CD14-positive monocyte (primary cell): Measurements from ENCODE around the gene ARMC9. TPM values are rescaled to one million over a fixed set of nuclear protein-coding genes. Genes with fewer than 3 reads are reported as not detected.
"Not testable (repeated sequence)": the region's sequence is repeated elsewhere in the genome, so short reads cannot be mapped to it uniquely, and the experiment has no call there.

Experiments
- DNase-seq, 3 donors: peaks; one replicate each; pipeline ENCODE4 v3.0.0-alpha.2; 2011 to 2022
- H2AFZ ChIP-seq: 2 replicates; pipeline ENCODE4 v1.6.0; 2012; ENCODE audit warnings: mild to moderate bottlenecking, low read depth, low read length, inconsistent platforms; ENCODE audit not compliant: insufficient read depth, poor library complexity, severe bottlenecking
- H3K27ac ChIP-seq, 2 donors: 1 replicate in 1 of 2; 2 replicates in 1 of 2; pipeline ENCODE4 v1.5.1; 2012 to 2013; ENCODE audit warnings: low read length in 2 of 2, control low read depth in 1 of 2, inconsistent platforms in 1 of 2, low read depth in 1 of 2, mild to moderate bottlenecking in 1 of 2
- H3K27me3 ChIP-seq, 2 donors: one replicate each; pipeline versions ENCODE4 v1.6.0 to v1.6.1; 2011 to 2013; ENCODE audit warnings: low read length in 2 of 2; ENCODE audit not compliant: control insufficient read depth in 2 of 2, insufficient read depth in 2 of 2
- H3K36me3 ChIP-seq, 2 donors: replicated peaks in 1 of 2; 1 replicate in 1 of 2; 2 replicates in 1 of 2; pipeline versions ENCODE4 v1.5.1 to v1.6.1; 2012 to 2013; ENCODE audit warnings: low read length in 2 of 2, control low read depth in 1 of 2, inconsistent platforms in 1 of 2, mild to moderate bottlenecking in 1 of 2; ENCODE audit not compliant: insufficient read depth in 2 of 2, control insufficient read depth in 1 of 2
- H3K4me1 ChIP-seq, 2 donors: 1 replicate in 1 of 2; 2 replicates in 1 of 2; pipeline versions ENCODE4 v1.5.1 to v1.6.1; 2012 to 2013; ENCODE audit warnings: low read length in 2 of 2, control low read depth in 1 of 2, inconsistent platforms in 1 of 2, mild to moderate bottlenecking in 1 of 2, moderate library complexity in 1 of 2; ENCODE audit not compliant: insufficient read depth in 2 of 2, control insufficient read depth in 1 of 2
- H3K4me2 ChIP-seq: replicated peaks from 2 replicates; pipeline ENCODE3; 2012; ENCODE audit warnings: low read length, moderate library complexity, mild to moderate bottlenecking; ENCODE audit not compliant: poor library complexity, severe bottlenecking; ENCODE audit errors: extremely low read depth
- H3K4me3 ChIP-seq, 3 experiments: fragments of 200-600 bp in 1 of 3; sonication (generic) in 1 of 3; replicated peaks in 1 of 3; 1 replicate in 2 of 3; 2 replicates in 1 of 3; pipeline ENCODE4 v1.5.1; 2011 to 2013; ENCODE audit warnings: low read length in 3 of 3, mild to moderate bottlenecking in 3 of 3, control low read depth in 2 of 3, low read depth in 2 of 3, inconsistent platforms in 1 of 3, moderate library complexity in 1 of 3
- H3K79me2 ChIP-seq: 2 replicates; pipeline ENCODE4 v1.6.0; 2012; ENCODE audit warnings: mild to moderate bottlenecking, control low read depth, inconsistent platforms, low read length, moderate library complexity; ENCODE audit not compliant: insufficient read depth
- H3K9ac ChIP-seq: 2 replicates; pipeline ENCODE4 v1.6.0; 2017; ENCODE audit warnings: low read length, mild to moderate bottlenecking; ENCODE audit not compliant: insufficient read depth, poor library complexity, severe bottlenecking
- H3K9me3 ChIP-seq, 2 donors: replicated peaks in 1 of 2; 1 replicate in 1 of 2; 2 replicates in 1 of 2; pipeline versions ENCODE4 v1.5.1 to v1.6.1; 2012 to 2013; ENCODE audit warnings: low read length in 2 of 2, control low read depth in 1 of 2; ENCODE audit not compliant: control insufficient read depth in 1 of 2, insufficient read depth in 1 of 2
- H4K20me1 ChIP-seq: 2 replicates; pipeline ENCODE4 v1.6.0; 2012; ENCODE audit warnings: mild to moderate bottlenecking, low read length, control low read depth, moderate library complexity; ENCODE audit not compliant: insufficient read depth
- H3K27ac Mint-ChIP-seq, 7 donors: one replicate each; pipeline ENCODE4 v1.8.0; 2020; ENCODE audit warnings: mild to moderate bottlenecking in 7 of 7, mixed read lengths in 7 of 7, moderate library complexity in 6 of 7, inconsistent platforms in 2 of 7
- H3K27me3 Mint-ChIP-seq, 3 donors: one replicate each; pipeline ENCODE4 v1.8.0; 2021 to 2022; ENCODE audit warnings: low read depth in 3 of 3, mild to moderate bottlenecking in 3 of 3, mixed read lengths in 3 of 3, moderate library complexity in 3 of 3, inconsistent platforms in 1 of 3
- H3K36me3 Mint-ChIP-seq, 2 donors: one replicate each; pipeline ENCODE4 v1.8.0; 2020; ENCODE audit warnings: mixed read lengths in 2 of 2, inconsistent platforms in 1 of 2, mild to moderate bottlenecking in 1 of 2
- H3K4me1 Mint-ChIP-seq: one replicate; pipeline ENCODE4 v1.8.0; 2020; ENCODE audit warnings: mild to moderate bottlenecking, mixed read lengths
- H3K4me3 Mint-ChIP-seq, 2 donors: one replicate each; pipeline ENCODE4 v1.8.0; 2020; ENCODE audit warnings: mild to moderate bottlenecking in 2 of 2, mixed read lengths in 2 of 2, moderate library complexity in 1 of 2
- H3K9me3 Mint-ChIP-seq, 7 donors: one replicate each; pipeline ENCODE4 v1.8.0; 2020 to 2022; ENCODE audit warnings: mixed read lengths in 7 of 7, mild to moderate bottlenecking in 6 of 7, moderate library complexity in 6 of 7, inconsistent platforms in 2 of 7
- WGBS: methylation state at CpG from one replicate; pipeline ENCODE4 v1.1.5; 2013; ENCODE audit warnings: missing lambda C conversion rate; ENCODE audit not compliant: insufficient coverage; 5-methylcytosine and 5-hydroxymethylcytosine counted together
- intact Hi-C, 2 donors: fragments of 100-400 bp; cut with micrococcal nuclease; formaldehyde crosslinking; loops; one replicate each; pipeline versions ENCODE4 v1.15.0 to v1.15.1; 2023
- polyA plus RNA-seq, 3 donors: library from polyadenylated mRNA; depleted of rRNA in 1 of 3; unstranded in 2 of 3; stranded (reverse) in 1 of 3; fragments of 300-500 nt in 2 of 3; fragments of >200 nt in 1 of 3; fragmentation: Illumina TruSeq in 2 of 3; gene quantifications; 1 replicate in 2 of 3; 2 replicates in 1 of 3; pipeline ENCODE4 v1.2.3, GENCODE V29; 2012 to 2021
- TF ChIP-seq, protein P1 (sequence below): fragments of 200-600 bp; IDR thresholded peaks from one replicate; pipeline ENCODE4 v1.8.0; 2022; ENCODE audit warnings: antibody characterized with exemption, mild to moderate bottlenecking

Gene ARMC9
- polyA plus RNA-seq, 3 donors, result 0.07 to 0.27 TPM; not detected in 1

DNA sequence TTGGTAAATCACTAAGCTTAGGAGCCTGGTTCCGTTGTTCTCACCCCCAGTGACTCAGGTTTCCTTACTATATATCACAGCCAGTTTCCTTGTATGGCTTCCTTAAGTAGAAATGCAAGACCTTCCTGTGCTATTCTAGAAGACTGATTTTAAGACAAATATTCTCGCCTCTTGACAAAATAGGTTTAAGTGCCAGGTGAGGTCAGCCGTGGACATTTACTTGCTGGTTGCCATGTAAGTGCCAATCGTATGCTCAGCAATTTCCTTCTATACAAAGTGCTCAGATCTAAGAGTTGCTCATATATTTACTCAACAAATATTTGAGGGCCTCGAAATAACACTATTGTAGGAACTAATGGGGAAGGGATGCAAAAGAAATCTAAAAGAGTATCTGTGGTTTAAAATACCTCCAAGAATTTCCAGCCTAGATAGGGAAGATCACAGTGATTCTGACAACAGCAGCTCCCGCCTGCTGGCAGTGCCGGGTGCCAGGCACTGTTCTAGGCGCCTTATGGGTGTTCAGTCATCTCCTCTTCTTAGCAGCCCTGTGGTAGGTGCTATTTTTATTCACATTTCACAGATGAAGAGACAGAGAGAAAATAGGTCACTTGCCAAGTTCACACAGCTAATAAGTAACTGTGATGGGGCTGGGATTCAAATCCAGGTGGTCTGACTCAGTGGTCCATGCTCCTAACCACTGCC is 101.7 kb downstream of the ARMC9 start:
- Mint-ChIP-seq H3K27ac (peak overlapping the region in 4 of 7 donors; percentile 11 to 82 (median 66)), H3K27me3 (peaks cover 0 to 2% (median 1%) of the 10 kb centered on the region in 3 donors), H3K36me3 (no peaks in the 10 kb centered on the region), H3K4me3 (no peak overlapping the region), H3K9me3 (peaks cover 0 to 2% (median 0%) of the 10 kb centered on the region in 7 donors), H3K4me1 (peaks cover 32% of the 10 kb centered on the region)
- H3K4me1 ChIP-seq, result peaks cover 33 to 39% of the 10 kb centered on the region in 2 donors
- H3K27me3 ChIP-seq, result no peaks in the 10 kb centered on the region
- H3K79me2 ChIP-seq, result no peaks in the 10 kb centered on the region
- WGBS, result no CpG with 5 or more reads among the region's 8 CpGs
- H3K27ac ChIP-seq, result no peak overlapping the region
- DNase-seq, result peak; percentile 42 to 61 (median 44)
- no peak overlapping the region for H3K4me3 ChIP-seq
- intact Hi-C loops, result no loop called here
- H3K36me3 ChIP-seq, result no peaks in the 10 kb centered on the region
- no peak overlapping the region for H2AFZ ChIP-seq
- H3K4me2 ChIP-seq, result no peak overlapping the region
- no peak overlapping the region for H3K9ac ChIP-seq
- TF ChIP-seq, protein P1, sequence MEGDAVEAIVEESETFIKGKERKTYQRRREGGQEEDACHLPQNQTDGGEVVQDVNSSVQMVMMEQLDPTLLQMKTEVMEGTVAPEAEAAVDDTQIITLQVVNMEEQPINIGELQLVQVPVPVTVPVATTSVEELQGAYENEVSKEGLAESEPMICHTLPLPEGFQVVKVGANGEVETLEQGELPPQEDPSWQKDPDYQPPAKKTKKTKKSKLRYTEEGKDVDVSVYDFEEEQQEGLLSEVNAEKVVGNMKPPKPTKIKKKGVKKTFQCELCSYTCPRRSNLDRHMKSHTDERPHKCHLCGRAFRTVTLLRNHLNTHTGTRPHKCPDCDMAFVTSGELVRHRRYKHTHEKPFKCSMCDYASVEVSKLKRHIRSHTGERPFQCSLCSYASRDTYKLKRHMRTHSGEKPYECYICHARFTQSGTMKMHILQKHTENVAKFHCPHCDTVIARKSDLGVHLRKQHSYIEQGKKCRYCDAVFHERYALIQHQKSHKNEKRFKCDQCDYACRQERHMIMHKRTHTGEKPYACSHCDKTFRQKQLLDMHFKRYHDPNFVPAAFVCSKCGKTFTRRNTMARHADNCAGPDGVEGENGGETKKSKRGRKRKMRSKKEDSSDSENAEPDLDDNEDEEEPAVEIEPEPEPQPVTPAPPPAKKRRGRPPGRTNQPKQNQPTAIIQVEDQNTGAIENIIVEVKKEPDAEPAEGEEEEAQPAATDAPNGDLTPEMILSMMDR, result no peak
- H3K9me3 ChIP-seq, result no peaks in the 10 kb centered on the region
- H4K20me1 ChIP-seq, result no peaks in the 10 kb centered on the region

DNA sequence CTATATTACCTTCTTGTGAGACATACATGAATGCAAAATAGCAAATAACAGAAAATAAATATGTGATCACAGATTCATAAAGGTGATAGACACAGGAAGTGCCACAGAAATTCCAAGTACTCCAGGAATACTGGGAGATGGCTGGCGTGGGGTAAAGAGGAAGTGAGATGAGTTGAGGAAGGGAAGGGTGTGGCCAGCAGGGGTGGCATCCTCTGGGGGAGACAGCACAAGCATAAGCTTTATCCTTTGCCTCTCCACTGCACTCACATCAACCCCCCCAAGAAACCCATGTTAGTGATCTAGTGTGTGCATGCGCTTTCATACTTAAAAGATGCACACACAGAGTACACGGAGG is 102.3 kb downstream of the ARMC9 start:
- peaks cover 27% of the 10 kb centered on the region for H3K4me1 Mint-ChIP-seq
- H3K79me2 ChIP-seq, result no peaks in the 10 kb centered on the region
- WGBS, result no CpG with 5 or more reads among the region's 3 CpGs
- DNase-seq, result peak in 1 of 3 donors; percentile 30
- intact Hi-C loops, result no loop called here
- no peak overlapping the region for H3K4me3 ChIP-seq
- peaks cover 29 to 33% of the 10 kb centered on the region in 2 donors for H3K4me1 ChIP-seq
- peaks cover 0 to 2% (median 0%) of the 10 kb centered on the region in 7 donors for H3K9me3 Mint-ChIP-seq
- peak overlapping the region; percentile 2 for H2AFZ ChIP-seq
- H4K20me1 ChIP-seq, result no peaks in the 10 kb centered on the region
- H3K4me3 Mint-ChIP-seq, result no peak overlapping the region
- no peak overlapping the region for H3K9ac ChIP-seq
- H3K9me3 ChIP-seq, result no peaks in the 10 kb centered on the region
- no peak overlapping the region for H3K27ac ChIP-seq
- no peaks in the 10 kb centered on the region for H3K36me3 Mint-ChIP-seq
- H3K4me2 ChIP-seq, result no peak overlapping the region
- H3K27ac Mint-ChIP-seq, result peak overlapping the region in 2 of 7 donors; percentile 11 to 30
- no peaks in the 10 kb centered on the region for H3K27me3 ChIP-seq
- H3K36me3 ChIP-seq, result no peaks in the 10 kb centered on the region
- TF ChIP-seq, protein P1, result no peak
- H3K27me3 Mint-ChIP-seq, result peaks cover 0 to 2% (median 1%) of the 10 kb centered on the region in 3 donors

DNA sequence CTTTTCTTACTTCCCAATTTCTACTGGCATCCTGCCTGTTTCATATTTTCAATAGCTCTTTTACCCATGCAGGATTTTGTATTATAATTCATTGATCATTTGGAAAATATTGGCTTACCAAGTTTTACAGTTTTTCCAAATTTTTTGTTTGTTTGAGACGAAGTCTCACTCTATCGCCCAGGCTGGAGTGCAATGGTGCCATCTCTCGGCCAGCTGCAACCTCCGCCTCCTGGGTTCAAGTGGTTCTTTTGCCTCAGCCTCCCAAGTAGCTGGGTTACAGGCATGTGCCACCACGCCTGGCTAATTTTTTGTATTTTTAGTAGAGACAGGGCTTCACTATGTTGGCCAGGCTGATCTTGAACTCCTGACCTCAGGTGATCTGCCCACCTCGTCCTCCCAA is 105.8 kb downstream of the ARMC9 start:
- intact Hi-C loops, H3K27ac ChIP-seq, H3K36me3 ChIP-seq, H3K79me2 ChIP-seq, H3K36me3 Mint-ChIP-seq, H3K27me3 Mint-ChIP-seq, H3K4me2 ChIP-seq, H3K27me3 ChIP-seq, H3K4me3 Mint-ChIP-seq, DNase-seq, H3K9ac ChIP-seq, H3K4me3 ChIP-seq, H2AFZ ChIP-seq, H3K27ac Mint-ChIP-seq, H3K9me3 Mint-ChIP-seq, H3K9me3 ChIP-seq, H4K20me1 ChIP-seq: not testable (repeated sequence)
- 100% methylated on average over 5 of the region's 6 CpGs for WGBS
- peaks cover 19% of the 10 kb centered on the region for H3K4me1 Mint-ChIP-seq
- H3K4me1 ChIP-seq, result peaks cover 21 to 25% of the 10 kb centered on the region in 2 donors
